GM12892 (cell line): ENCODE measurements around the gene SEC31B.

Source experiments
- DNase-seq: peaks from one replicate; pipeline ENCODE4 v3.0.0; 2011; ENCODE audit not compliant: insufficient read length
- FAIRE-seq: peaks from 2 replicates; lab custom pipeline; 2011; peaks lifted over from hg19 to GRCh38; lab: Jason Lieb, UNC
- POLR2A ChIP-seq: IDR thresholded peaks from 2 replicates; pipeline ENCODE4 v1.6.1; 2011; ENCODE audit warnings: low read depth, low read length, control low read depth
- POLR2AphosphoS5 ChIP-seq: IDR thresholded peaks from 2 replicates; pipeline ENCODE4 v1.6.1; 2011; ENCODE audit warnings: low read depth, low read length, control low read depth
- TAF1 ChIP-seq: IDR thresholded peaks from 2 replicates; pipeline ENCODE4 v1.6.1; 2011; ENCODE audit warnings: low read depth, mild to moderate bottlenecking, control low read depth, low read length, borderline replicate concordance

Gene SEC31B

GRCh38 chr10:100487529-100487928, 32.1 kb downstream of the SEC31B start:
- FAIRE-seq (no peak), DNase-seq (no peak)
- TF ChIP-seq TAF1: no peak
- no peak for TF ChIP-seq POLR2AphosphoS5
- no peak for TF ChIP-seq POLR2A

GRCh38 chr10:100485801-100486495, 33.7 kb downstream of the SEC31B start:
- TF ChIP-seq TAF1: no peak
- TF ChIP-seq POLR2AphosphoS5: no peak
- no peak for TF ChIP-seq POLR2A
- FAIRE-seq: no peak
- DNase-seq: no peak

GRCh38 chr10:100485366-100485765, 34.3 kb downstream of the SEC31B start:
- FAIRE-seq (no peak), DNase-seq (no peak)
- TF ChIP-seq POLR2A: no peak
- no peak for TF ChIP-seq TAF1
- TF ChIP-seq POLR2AphosphoS5: no peak

- TF ChIP-seq POLR2A (no peak), TAF1 (no peak), POLR2AphosphoS5 (no peak)
- no peak for DNase-seq
- FAIRE-seq: no peak
These were observed 35.6 kb downstream of the SEC31B start for GRCh38 chr10:100483876-100484666.

GRCh38 chr10:100482834-100483185, 36.9 kb downstream of the SEC31B start:
- FAIRE-seq: no peak
- TF ChIP-seq POLR2AphosphoS5 (no peak), TAF1 (no peak), POLR2A (no peak)
- DNase-seq: no peak

GRCh38 chr10:100482181-100482833, 37.4 kb downstream of the SEC31B start:
- no peak for TF ChIP-seq TAF1
- no peak for TF ChIP-seq POLR2A
- no peak for TF ChIP-seq POLR2AphosphoS5
- peak; percentile 93 for FAIRE-seq
- DNase-seq: peak; percentile 58

- peak; percentile 95 for FAIRE-seq
These were observed 38.1 kb downstream of the SEC31B start for GRCh38 chr10:100481462-100482081.

GRCh38 chr10:100480002-100480401, 39.7 kb downstream of the SEC31B start:
- FAIRE-seq (no peak), DNase-seq (no peak)
- TF ChIP-seq TAF1: no peak
- TF ChIP-seq POLR2A: no peak
- no peak for TF ChIP-seq POLR2AphosphoS5

More at GRCh38 chr10:100481462-100482081, 38.1 kb downstream of the SEC31B start:
- peak; percentile 58 for DNase-seq
- TF ChIP-seq POLR2A (no peak), POLR2AphosphoS5 (no peak), TAF1 (no peak)

GRCh38 chr10:100479037-100479436, 40.6 kb downstream of the SEC31B start:
- TF ChIP-seq POLR2A (no peak), TAF1 (no peak), POLR2AphosphoS5 (no peak)
- DNase-seq: no peak
- FAIRE-seq: no peak

GRCh38 chr10:100477970-100478369, 41.7 kb downstream of the SEC31B start:
- FAIRE-seq (no peak), DNase-seq (no peak)
- TF ChIP-seq POLR2A (no peak), POLR2AphosphoS5 (no peak), TAF1 (no peak)

GRCh38 chr10:100470367-100470766, 49.3 kb downstream of the SEC31B start:
- TF ChIP-seq TAF1 (no peak), POLR2AphosphoS5 (no peak), POLR2A (no peak)
- DNase-seq (no peak), FAIRE-seq (no peak)
